ENCODE results near the gene PABPC4L.

The PABPC4L gene

DNA sequence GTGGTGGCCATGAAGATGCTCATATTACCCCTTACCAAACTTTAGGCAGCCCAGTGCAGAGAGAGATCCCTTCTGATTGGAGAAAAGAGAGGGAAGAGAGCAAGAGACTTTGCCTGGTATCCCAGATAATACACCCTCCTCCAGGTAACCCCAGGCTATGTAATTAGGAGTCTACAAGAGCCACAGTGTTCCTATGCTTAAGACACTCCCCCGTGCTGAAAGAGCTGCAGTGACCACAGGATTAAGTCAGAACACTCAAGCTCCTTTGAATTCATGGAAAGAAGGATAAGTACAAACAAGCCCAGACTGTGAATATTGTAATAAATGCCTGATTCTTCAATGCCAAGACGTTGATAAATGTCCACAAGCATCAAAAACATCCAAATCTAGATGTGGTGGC is 41.4 kb downstream of the PABPC4L start:
- Histone ChIP-seq H3K36me3 (ENCODE audit: insufficient read depth, low read length) (no peaks in the 10 kb centered on the region), H3K9me3 (ENCODE audit: control insufficient read depth, insufficient read depth, low read length) (no peaks in the 10 kb centered on the region), H3K9ac (ENCODE audit: low read depth, low read length) (no peak overlapping the region), H3K4me1 (ENCODE audit: insufficient read depth, low read length) (peaks cover 5% of the 10 kb centered on the region)

DNA sequence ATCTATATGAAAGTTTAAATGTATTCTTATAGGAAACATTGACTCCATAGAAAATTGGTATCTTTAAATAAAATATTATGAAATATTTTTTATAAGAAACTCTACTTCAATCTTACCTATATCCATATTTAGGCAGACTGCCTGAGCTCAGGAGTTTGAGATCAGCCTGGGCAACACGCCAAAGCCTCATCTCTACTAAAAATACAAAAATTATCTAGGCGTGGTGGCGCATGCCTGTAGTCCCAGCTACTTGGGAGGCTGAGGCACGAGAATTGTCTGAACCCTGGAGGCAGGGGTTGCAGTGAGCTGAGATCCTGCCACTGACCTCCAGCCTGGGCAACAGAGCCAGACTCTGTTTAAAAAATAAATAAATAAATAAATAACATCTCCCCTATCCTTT is 47.5 kb downstream of the PABPC4L start:
- Histone ChIP-seq H3K9me3 (ENCODE audit: control insufficient read depth, insufficient read depth, low read length) (no peaks in the 10 kb centered on the region), H3K4me1 (ENCODE audit: insufficient read depth, low read length) (peaks cover 3% of the 10 kb centered on the region; the same call in 1 of the 2 replicates), H3K9ac (ENCODE audit: low read depth, low read length) (no peak overlapping the region), H3K36me3 (ENCODE audit: insufficient read depth, low read length) (no peaks in the 10 kb centered on the region)

DNA sequence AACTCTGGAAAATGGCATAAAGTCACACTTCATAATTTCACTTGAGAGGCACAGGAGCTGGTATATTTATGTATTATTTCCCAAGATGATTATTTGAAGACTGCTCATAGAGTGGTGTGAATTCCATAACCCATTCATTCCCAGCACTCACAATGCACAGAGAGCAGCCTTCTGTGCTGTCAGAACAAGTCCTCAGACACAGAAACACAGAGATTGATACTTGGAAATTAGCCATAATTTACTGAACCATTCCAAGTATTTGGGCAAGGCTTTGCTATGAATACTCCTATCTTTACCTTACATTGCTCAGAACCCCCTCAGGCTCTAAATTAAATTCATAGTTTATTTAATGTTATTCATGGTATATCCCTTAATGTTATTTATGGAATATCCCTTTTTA is 53.6 kb downstream of the PABPC4L start:
- H3K36me3 ChIP-seq (ENCODE audit: insufficient read depth, low read length) = no peaks in the 10 kb centered on the region
- H3K4me1 ChIP-seq (ENCODE audit: insufficient read depth, low read length) = peaks cover 10% of the 10 kb centered on the region; the same call in 1 of the 2 replicates
- no peak overlapping the region for H3K9ac ChIP-seq (ENCODE audit: low read depth, low read length)
- H3K9me3 ChIP-seq (ENCODE audit: control insufficient read depth, insufficient read depth, low read length) = no peaks in the 10 kb centered on the region
